NCI-H2196 treated with DMSO at 0.1 percent for 48 hours (cell line): Measurements from ENCODE around the gene RRP8.
A peak's percentile ranks its signal among the peaks of the same experiment; 100 is the strongest.

ENCODE experiments used
- DNase-seq: peaks from one replicate; lab custom pipeline; 2025; ENCODE audit not compliant: unreplicated experiment; lab: John Stamatoyannopoulos, UW

Gene RRP8

DNA sequence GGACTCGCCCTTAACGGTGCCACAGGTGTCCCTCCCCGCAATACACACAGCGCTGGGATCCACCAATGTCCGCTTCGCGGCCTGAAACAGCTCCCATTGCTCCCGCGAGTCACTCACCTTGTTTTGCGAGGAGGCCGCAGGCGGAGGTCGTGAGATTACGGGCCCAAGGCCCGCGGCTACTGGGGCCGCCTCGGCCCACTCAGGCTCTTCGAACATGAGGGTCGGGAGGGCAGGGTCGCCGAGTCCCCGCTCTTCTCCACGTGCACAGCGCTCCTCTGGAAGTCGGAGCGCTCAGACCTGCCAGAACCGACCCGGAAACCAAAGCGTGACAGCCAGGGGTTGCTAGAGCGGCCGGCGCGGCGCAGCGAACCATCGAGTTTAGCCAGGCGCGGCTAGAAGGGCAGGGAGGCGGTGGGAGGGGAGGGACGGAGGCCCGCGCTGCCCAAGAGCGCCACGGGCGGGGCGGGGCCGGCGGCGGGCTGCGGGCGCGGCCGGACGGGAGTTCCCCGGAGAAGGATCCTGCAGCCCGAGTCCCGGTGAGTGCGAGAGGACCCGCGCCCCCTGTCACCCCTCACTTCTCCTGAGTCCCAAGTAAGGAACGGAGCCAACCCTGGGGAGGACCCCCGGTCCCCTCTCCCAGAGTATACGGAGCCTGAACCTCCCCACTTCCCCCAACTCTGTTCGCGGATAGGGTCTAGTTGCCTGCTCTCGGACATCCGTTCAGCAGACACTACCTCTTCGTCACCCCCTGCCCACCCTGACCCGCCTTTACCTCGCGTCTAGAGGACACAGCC lies at the start of gene RRP8, which contains the start of gene ILK:
TSS of gene RRP8 (minus strand) at position 330 of the 794 bp plus-strand sequence. CDS start at position 216, 114 bp downstream.
TSS of gene ILK (plus strand) at position 488 of the 794 bp plus-strand sequence. CDS start 498 bp downstream, outside the sequence.
- DNase-seq = peak; percentile 90

DNA sequence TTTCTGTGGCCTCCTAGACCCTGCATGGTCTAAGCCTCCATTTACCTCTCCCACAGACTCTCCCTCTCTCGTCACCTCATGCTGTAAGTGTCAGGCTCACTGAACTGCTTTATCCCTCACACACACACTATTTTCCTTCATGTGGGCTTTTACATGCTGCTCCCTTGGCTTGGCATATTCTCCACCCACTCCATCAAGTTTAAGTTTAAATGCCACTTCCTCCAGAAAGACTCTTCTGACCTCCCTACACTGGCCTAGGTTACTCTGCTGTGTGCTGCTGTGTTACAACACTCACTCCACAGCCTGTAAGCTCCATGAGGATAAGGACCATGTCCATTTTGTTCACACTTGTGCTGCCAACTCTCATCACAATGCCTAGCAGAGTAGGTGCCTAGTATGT lies 49.7 kb upstream of the RRP8 start:
- DNase-seq = no peak

DNA sequence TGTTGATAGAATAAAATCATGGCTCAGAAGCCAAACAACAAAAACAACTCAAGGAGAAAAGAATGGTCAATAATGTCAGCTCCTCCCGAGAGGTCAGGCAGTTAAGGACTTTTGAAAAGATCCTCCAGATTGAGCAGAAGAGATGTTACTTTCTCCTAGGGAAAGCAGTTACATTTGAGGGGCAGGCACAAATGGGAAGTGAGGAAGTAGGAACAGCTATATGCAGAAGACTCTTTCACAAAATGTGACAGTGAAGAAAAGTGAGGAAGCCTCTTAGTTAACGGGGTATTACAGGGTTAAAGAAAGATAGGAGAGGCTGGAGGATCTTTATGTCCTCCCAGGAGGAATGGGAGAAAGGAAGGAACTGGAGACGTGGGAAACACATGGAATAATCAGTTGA lies 48.8 kb upstream of the RRP8 start:
- DNase-seq = no peak

DNA sequence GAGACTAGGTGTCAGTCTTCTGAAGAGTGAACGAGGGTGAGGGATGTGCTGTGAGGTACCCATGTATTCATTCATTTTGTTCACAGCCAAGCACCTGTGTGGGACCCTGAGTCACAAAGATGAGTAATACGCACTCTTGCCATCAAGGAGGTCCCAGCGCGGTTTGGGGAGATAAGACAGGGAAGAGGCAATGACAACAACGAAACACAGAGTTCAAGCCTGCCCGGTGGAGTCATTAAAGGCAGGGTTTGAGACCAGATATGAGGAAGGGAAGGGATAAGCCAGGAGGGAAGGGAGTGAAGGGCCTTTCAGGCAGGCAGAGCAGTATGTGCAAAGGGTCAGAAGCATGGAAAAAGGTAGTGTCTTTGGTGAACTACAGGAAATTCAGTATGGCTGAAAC lies 47.6 kb upstream of the RRP8 start:
- no peak for DNase-seq

DNA sequence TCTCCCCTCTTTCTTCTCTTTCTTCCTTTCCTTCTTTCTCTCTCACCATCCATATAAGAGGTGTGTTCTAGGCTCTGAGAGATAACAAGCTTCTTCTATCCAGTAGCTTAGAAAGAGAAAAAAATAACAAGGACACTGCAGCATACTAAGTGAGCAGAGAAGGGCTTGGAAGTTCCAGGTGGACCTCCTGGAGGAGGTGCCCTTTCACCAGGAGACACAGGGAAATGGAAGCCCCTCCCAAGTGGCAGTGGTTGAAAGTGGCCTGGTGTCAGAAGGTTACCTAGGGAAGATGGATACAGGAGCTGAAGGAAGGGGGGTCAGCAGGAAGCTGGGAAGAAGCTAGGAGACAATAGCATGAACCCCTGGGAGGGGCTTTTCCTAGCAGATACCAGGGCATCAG lies 46.7 kb upstream of the RRP8 start:
- DNase-seq = no peak

DNA sequence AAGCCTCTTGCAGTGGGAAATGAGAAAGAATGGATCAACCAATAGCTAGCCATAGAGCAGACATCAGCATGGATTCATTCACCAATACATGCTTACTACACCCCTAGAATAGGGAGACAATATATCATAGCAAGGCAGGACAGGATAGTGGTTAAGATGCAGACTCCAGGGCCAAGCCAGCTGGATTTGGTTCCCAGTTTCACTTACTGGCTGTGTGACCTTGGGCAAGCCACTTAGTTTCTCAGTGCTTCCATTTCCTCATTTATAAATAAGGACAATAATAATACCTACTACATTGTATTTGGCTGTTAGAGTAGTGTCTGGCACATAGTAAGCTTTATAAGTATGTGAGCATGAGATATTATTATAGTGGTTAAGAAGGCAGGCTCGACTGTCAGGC lies 45.1 kb upstream of the RRP8 start:
- no peak for DNase-seq

DNA sequence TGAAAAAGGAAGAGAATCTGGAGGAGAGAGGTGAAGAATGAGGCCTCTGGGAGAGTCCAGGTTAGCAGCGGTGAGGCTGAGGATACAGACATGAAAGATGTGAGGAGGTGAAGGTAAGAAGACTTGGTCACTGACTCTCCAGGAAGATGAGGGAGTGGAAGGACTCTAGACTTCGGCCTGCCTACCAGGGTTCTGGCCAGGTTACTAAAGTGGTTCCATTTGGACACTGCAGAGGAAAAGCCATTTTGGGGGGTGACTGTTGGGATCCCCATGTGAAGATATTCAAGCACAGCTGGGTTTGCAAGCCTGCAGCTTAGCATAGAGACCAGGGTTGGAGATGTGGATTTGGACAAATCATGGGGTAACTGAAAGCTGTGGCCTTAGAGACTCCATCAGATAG lies 44.4 kb upstream of the RRP8 start:
- DNase-seq = no peak

DNA sequence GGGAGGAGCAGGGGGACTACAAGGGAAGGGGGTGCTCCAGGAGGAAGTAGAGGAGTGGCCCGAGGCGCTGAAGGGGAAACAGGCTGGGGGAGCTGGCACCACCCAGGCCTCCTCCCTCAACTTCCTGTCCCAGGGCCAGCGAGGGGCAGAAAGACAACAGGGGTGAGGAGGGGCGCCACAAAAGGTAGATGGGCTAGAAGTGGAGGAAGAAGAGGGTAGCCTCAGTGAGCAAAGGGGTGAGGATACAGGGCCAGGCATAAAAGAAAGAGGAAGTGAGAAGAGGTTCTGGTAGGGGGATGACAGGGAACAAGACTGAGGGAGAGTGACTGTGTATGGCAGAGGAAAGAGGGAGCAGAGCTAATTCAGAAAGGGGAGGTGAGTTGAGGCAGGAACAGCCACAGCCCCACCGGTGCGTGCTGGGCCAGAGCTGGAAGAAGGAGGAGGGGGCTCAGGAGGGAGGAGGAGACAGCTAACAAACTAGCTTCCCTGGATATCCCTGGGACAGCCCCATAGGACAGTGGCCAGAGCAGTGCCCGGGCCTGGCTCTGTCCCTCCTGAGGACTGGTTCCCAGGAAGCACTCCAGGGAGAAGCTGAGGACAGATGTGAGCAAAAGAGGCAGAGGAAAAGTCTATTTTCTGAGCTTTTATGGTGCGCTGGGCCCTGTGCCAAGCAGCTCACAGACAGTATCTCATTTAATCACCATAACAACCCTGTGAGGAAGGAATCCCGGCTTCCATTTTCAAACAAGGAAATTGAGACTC lies 43.7 kb upstream of the RRP8 start:
- no peak for DNase-seq

DNA sequence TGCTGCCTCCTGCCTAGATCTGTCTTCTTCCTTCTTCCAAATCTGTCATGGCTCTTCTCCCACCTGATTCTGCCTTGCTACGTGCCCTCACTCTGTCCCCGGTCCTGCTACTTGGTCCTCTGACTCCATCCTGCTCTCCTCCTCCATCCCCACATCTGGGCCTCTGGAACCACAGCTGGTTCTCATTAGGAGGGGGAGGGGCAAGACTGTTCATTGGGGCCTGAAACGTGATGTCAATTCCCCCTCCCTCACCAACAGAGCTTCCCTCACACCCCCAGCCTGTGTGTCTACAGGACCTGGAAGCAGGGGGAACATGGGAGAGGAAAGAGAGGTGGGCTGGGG lies 43.1 kb upstream of the RRP8 start:
- no peak for DNase-seq

DNA sequence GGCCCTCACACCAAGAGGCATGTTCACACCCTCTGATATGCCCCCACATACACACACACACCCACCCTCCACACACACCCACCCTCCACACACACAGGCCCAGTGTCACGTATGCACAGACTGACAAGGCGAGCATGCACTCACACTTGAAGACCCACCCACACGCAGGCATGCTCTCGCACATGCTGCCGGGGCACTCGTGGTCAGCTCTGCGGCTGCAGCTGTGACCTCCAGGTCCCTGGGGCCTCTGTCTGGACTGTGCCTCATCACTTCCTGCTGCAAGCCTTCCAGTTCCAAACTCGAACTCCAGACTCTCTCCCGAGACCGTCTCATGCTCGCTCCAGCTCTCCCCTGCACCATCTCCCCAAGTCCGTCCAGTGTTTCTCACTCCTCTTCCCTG lies 42.7 kb upstream of the RRP8 start:
- no peak for DNase-seq

DNA sequence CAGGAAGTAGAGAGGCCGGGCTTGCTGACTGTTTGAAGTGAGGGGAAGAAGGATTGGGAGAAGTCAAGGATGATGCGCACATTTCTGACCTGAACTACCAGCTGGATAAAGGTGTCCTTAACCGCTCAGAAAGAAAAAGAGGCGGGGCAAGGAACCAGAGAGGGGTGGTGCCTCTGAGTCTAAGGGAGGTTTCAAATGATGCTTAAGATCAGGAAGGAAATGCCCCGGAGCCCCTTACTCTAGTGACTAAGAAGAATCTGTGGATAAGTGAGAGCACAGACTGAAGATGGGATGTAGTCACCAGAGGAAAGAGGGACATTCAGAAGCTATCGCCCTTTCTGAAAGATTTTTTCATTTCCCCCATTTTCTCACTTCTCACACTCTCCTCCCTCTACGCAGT lies 39.5 kb upstream of the RRP8 start:
- no peak for DNase-seq

DNA sequence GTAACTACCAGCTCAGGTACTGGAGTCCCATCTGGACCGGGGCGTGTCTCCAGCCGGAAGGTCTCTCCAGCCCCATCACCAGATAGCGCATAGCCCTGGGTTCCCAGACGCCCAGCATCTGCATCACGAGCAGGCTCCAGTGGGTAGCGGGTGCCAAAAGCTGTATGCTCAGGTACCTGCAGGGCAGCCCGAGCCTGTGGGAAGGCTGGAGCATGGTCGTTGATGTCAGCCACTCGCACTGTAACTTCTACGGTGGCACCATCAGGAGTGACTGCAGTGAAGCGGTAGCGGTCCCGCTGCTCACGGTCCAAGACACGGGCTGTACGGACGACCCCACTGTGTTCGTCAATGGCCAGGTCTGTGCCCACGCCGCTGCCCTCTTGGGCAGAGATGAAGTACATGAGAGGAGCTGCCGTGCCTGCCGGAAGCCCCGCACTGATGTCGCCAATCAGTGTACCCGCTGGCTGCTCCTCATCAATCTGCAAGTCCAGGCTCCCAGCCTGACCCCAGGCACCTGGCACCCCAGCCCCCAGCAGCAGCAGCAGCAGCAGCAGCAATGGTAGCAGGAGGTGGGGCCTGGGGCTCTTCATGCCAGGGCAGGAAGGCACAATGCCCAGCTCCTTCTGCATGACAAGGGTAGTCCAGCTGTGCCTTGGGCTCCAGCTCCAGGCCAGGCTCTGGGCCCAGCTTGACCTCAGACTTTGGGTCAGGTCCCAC lies 37.7 kb upstream of the RRP8 start:
- no peak for DNase-seq

DNA sequence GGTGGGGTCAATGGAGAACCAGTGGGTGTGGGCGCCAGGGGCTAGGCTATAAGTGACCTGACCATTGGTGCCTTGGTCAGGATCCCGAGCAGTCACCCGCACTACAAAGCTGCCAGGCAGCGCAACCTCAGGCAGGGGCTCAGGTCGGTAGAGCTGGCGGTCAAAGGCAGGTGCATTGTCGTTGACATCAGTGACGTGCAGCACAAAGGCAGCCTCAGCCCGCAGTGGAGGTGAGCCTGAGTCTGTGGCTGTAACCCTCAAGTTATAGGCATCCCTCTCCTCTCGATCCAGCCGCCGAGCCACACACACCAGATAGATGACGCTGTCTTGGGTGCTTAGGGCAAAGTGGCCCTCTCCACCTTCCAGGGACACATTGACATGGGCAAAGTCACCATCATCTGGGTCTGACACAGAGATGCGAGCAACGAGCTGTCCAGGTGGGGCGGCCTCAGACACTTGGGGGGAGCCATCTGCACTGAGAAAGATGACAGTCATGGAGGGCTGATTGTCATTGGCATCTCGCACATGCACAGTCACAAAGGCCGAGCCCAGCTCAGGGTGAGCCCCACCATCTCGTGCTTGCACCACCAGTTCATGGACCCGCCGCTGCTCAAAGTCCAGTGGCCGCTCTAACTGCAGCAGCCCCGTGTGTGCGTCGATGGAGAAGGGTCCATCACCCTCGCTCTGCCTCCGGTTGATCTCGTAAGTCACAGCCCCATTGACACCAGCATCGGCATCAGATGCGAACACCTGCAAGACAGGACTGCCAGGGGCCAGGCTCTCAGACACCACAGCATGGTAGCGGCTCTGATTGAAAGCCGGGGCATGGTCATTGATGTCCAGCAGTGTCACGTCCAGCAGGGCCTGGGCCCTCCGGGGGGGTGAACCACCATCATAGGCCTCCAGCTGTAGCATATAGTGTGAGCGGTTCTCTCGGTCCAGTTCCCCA lies 36.9 kb upstream of the RRP8 start:
- no peak for DNase-seq

DNA sequence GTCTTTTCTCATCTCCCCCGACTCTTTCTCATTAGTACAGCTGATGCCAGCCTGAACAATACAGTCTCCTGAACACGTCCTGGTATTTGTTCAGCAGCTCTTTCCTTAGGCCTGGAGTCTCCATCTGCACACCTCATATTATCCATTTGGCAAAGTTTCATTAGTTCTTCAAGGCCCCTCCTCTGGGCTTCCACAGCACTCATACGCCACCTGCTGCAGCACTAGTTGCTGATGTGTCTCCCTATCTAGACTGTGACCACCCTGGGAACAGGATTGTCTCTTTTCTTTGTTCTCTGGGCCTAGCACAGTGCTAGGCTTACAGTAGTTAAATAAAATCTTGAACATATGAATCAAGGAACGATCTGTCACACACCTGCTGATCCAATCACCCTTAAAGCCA lies 35.0 kb upstream of the RRP8 start:
- peak; percentile 21 for DNase-seq

DNA sequence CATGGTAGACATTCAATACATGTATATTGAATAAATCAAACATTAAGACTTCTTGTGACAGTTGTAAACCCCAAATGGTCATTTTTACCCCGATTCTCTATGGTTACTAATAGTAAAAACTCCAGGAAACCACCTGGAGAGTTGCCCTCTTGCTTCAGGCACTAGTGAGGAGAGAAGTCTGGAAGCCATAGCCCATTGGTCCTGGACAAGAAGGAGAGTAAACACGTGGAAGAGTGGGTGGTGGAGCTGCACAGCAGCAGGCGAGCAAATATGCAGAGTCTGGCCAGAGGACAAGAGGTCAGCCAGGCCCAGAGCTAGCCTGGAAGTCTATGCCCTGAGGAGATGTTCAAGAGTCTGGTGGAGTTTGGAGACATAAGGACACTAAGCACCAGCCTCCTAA lies 34.5 kb upstream of the RRP8 start:
- peak; percentile 44 for DNase-seq

DNA sequence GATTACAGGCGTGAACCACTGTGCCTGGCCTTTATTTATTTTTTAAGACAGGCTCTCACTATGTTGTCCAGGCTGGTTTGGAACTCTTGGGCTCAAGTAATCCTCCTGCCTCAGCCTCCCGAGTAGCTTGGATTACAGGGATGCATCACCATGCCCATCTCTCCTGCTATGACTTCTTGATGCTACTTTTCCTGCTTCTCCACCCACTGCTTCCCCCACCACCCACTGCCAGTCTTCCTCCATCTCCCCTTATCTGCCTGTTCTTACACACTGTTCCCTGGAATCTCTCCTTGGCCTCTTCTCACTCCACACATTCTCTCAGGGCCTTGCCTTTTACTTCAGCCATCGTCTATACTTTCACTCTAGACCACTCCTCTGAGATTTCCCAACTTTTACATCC lies 33.1 kb upstream of the RRP8 start:
- DNase-seq = no peak

DNA sequence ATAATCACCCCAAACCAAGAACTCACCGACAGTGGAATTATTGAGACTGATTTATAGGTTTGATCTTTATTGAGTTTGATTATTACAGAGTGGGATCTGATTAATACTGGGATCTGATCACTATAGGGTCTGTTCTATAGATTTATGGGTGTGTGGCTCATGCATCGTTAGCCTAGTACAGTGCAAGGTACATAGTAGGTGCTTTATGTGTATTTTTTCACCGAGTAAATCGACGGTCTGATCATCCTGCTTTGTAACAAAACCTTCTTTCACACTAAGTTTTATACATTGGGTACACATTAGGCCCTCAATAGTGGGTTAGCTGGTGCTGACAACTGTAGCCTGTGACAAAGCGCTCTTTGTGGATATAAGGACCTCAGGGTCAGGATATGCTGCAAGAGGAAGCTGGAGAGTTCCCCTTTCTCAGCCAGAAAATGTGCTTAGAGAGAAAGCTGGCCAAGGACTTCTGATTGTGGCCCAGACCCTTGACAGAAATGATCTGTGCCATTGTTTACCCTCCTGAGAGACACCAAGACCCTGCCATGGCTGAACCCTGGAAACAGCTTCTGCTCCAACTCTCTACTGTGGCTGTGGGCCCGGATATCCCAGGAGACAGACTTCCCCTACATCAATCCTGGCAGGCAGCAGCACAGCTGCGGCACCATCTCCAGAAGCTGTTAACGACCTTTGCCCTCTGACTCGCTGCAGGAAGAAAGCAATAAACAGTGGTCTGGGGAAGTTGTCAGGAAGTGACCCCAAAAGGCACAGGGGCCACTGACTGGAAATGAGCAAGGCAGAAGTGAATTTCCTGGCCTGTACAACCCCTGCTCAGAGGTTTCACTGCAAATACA lies 31.9 kb upstream of the RRP8 start:
- DNase-seq = no peak

DNA sequence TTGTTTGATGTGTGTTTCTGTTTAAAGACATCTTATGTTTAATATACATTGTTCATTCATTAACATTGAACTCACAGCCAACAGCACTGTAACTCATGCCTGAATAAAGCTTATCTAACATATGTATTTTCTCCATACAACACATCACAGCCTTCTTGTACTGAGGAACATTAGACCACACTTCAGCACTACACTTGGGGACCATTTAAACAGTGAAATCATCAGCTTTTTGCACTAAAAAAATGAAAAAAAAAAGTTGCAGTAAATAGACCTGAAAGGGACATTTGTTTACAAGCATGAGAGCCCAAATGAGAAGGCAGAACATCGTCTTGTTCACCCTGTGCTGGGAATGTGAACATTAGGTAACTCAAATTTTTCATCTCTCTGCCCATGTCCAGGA lies 31.1 kb upstream of the RRP8 start:
- no peak for DNase-seq

DNA sequence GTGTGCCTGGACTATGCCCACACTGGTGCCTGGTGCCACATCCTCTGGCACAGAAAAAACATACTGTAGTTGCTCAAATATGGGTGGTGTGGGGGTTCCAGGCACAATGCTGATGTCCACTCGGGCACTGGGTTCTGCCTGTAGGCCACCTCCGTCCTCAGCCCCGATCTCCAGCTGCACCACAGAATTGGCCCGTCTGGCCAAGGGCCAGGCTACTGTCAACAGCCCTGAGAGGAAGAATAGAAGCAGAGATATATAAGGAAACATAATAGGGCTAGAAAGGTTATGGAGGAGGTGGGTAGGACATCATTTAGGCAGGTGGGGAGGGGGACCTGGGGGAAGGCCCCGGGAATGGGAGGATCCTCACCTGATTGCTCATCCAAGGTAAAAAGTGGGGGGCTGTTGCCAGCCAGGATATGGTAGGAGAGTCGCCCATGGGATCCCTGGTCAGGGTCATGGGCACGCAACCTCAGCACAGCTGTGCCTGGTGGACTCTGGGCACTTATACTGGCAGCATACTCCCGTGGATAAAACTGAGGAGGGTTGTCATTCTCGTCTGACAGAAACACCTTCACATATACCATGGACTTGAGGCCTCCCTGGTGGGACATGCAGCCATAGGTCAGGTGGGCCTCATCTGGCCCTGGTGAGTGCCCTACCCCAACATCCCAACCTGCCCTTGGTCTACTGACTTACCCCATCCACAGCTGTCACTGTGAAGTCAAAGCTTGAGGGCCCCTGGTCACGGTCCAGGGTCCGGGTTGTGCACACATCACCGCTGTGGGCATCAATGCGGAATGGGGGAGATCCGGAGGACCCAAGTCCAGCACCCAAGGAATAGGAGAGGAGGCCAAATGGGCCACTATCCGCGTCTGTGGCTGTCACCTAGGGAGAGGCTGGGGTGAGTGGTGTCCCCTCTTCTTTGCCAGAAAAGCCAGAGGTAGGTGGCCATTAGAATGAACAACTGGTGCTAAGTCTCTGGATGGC lies 30.3 kb upstream of the RRP8 start:
- DNase-seq = no peak
